HG02840 (cell line): ENCODE results near the gene ACSL3.
"Not testable (repeated sequence)": the region's sequence is repeated elsewhere in the genome, so short reads cannot be mapped to it uniquely, and the experiment has no call there.

ENCODE experiments used
- ATAC-seq: cut with Tn5 transposase; IDR thresholded peaks from one replicate; pipeline ENCODE4 v1.9.1; 2021; ENCODE audit warnings: mild to moderate bottlenecking, moderate library complexity, moderate number of reproducible peaks; ENCODE audit not compliant: unreplicated experiment, low FRiP score

ACSL3 gene

GRCh38 chr2:222848862-222849261 lies 12.0 kb upstream of the ACSL3 start:
- no peak for ATAC-seq

- no peak for ATAC-seq
Measured at GRCh38 chr2:222851956-222852617, 8.7 kb upstream of the ACSL3 start.

GRCh38 chr2:222854773-222855700 lies 5.8 kb upstream of the ACSL3 start:
- ATAC-seq, result no peak

GRCh38 chr2:222859786-222860612 lies 837 bp upstream of the ACSL3 start:
- no peak for ATAC-seq

GRCh38 chr2:222861411-222862105 lies 722 bp downstream of the ACSL3 start:
- peak; percentile 35 for ATAC-seq

GRCh38 chr2:222862106-222862908 lies 1.5 kb downstream of the ACSL3 start:
- no peak for ATAC-seq

GRCh38 chr2:222862909-222863544 lies 2.2 kb downstream of the ACSL3 start:
- ATAC-seq, result no peak

- no peak for ATAC-seq
Measured at GRCh38 chr2:222864296-222864695, 3.5 kb downstream of the ACSL3 start.

GRCh38 chr2:222865301-222865700 lies 4.5 kb downstream of the ACSL3 start:
- ATAC-seq, result no peak

GRCh38 chr2:222866358-222866960 lies 5.6 kb downstream of the ACSL3 start:
- ATAC-seq, result no peak

- ATAC-seq, result not testable (repeated sequence)
Measured at GRCh38 chr2:222868560-222869251, 7.9 kb downstream of the ACSL3 start.

- no peak for ATAC-seq
Measured at GRCh38 chr2:222869252-222869560, 8.4 kb downstream of the ACSL3 start.

GRCh38 chr2:222871291-222871690 lies 10.5 kb downstream of the ACSL3 start:
- no peak for ATAC-seq

GRCh38 chr2:222872551-222872950 lies 11.7 kb downstream of the ACSL3 start:
- no peak for ATAC-seq

GRCh38 chr2:222875482-222875881 lies 14.6 kb downstream of the ACSL3 start:
- no peak for ATAC-seq

- ATAC-seq, result no peak
Measured at GRCh38 chr2:222876947-222877346, 16.1 kb downstream of the ACSL3 start.

GRCh38 chr2:222877556-222878300 lies 16.9 kb downstream of the ACSL3 start:
- no peak for ATAC-seq
